ENCODE data around the gene FOXL2. TPM values are rescaled to one million over a fixed set of nuclear protein-coding genes. Genes with fewer than 3 reads are reported as not detected.

The FOXL2 gene
- total and polyA plus RNA-seq, 7 donors, result not detected

DNA sequence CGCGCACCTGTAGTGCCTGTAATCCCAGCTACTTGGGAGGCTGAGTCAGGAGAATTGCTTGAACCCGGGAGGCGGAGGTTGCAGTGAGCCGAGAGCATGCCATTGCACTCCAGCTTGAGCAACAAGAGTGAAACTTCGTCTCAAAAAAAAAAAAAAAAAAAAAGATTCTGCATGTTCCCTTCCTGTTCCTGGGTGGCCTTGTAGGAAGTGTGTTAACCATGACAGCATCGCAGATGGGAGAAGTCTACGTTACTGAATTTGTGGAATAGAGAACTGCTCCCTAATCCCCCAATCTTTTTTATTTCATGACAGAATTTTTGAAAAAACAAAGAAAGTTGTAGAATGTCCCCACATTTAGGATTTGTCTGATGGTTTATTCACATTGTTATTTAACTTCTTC, 45.4 kb downstream of the FOXL2 start:
- TF ChIP-seq EP300 (IDR thresholded peaks at IDR 0.05) (no peak), POLR2A (IDR thresholded peaks at IDR 0.05) (no peak), POLR2AphosphoS5 (IDR thresholded peaks at IDR 0.05) (no peak)
- TF ChIP-seq, protein P1, sequence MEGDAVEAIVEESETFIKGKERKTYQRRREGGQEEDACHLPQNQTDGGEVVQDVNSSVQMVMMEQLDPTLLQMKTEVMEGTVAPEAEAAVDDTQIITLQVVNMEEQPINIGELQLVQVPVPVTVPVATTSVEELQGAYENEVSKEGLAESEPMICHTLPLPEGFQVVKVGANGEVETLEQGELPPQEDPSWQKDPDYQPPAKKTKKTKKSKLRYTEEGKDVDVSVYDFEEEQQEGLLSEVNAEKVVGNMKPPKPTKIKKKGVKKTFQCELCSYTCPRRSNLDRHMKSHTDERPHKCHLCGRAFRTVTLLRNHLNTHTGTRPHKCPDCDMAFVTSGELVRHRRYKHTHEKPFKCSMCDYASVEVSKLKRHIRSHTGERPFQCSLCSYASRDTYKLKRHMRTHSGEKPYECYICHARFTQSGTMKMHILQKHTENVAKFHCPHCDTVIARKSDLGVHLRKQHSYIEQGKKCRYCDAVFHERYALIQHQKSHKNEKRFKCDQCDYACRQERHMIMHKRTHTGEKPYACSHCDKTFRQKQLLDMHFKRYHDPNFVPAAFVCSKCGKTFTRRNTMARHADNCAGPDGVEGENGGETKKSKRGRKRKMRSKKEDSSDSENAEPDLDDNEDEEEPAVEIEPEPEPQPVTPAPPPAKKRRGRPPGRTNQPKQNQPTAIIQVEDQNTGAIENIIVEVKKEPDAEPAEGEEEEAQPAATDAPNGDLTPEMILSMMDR (IDR thresholded peaks at IDR 0.05), result no peak
- Histone ChIP-seq H3K4me1 (no peaks in the 10 kb centered on the region), H3K27ac (no peak overlapping the region), H3K9me3 (no peaks in the 10 kb centered on the region), H3K36me3 (no peaks in the 10 kb centered on the region), H3K4me3 (no peak overlapping the region), H3K27me3 (no peaks in the 10 kb centered on the region)
- intact Hi-C loops (cut with DNase I), result no loop called here
- WGBS, 2 donors, result 63 to 67% methylated on average over 8 of the region's 8 CpGs
- no peak for DNase-seq

DNA sequence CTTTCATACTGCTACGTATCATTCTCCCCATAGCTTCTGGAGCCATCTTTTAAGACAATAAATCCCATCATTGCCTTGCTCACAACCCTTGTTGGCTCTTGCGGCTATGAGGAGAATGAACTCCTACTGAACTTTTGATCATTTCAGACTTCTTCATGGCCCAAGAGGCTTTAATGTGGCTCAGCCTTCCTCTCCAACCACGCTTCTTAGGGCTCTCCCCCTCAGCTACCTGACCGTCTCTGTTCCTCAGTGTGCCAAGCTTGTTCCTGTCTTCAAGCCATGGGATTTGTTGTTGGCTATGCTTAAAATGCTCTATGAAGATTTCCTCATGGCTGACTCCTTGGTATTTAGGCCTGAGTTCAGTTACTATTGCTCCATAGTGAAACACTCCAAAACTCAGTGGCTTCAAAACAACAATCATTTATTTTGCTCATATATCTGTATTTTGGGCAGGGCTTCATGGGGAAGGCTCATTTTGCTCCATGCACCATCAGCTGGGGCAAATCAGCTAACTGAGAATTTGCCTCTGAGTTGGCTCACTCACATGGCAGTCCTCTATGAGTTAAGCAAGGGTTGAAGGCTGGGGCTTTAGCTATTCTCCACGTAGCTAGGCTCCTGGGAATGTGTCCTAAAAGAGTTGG, 47.5 kb downstream of the FOXL2 start:
- WGBS, 2 donors, result 88 to 95% methylated on average over 5 of the region's 5 CpGs
- no peak for DNase-seq
- Histone ChIP-seq H3K27me3 (no peaks in the 10 kb centered on the region), H3K9me3 (no peaks in the 10 kb centered on the region), H3K27ac (no peak overlapping the region), H3K4me1 (no peaks in the 10 kb centered on the region), H3K4me3 (no peak overlapping the region), H3K36me3 (no peaks in the 10 kb centered on the region)
- intact Hi-C loops (cut with DNase I), result no loop called here
- TF ChIP-seq, protein P1 (IDR thresholded peaks at IDR 0.05), result no peak
- TF ChIP-seq POLR2A (IDR thresholded peaks at IDR 0.05) (no peak), POLR2AphosphoS5 (IDR thresholded peaks at IDR 0.05) (no peak), EP300 (IDR thresholded peaks at IDR 0.05) (no peak)

DNA sequence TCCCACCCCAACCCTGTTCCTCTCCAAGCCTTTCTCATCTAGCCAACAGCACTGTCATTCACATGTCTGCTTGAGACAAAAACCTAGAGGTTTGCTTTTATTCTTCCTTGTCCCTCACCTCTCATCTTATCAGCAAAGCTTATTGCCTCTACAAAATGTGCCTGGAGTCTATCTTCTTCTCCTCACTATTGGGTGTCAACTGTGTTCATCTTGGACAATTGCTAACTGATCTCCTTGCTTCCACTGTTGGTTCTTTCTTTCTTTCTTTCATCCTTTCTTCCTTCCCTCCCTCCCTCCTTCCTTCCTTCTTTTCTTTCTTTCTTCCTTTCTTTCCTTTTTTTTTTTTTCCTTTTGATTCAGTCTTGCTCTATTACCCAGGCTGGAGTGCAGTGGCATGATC, 48.2 kb downstream of the FOXL2 start:
- no peak for DNase-seq
- Histone ChIP-seq H3K4me1 (no peaks in the 10 kb centered on the region), H3K9me3 (no peaks in the 10 kb centered on the region), H3K4me3 (no peak overlapping the region), H3K27me3 (no peaks in the 10 kb centered on the region), H3K27ac (no peak overlapping the region), H3K36me3 (no peaks in the 10 kb centered on the region)
- TF ChIP-seq POLR2A (IDR thresholded peaks at IDR 0.05) (no peak), EP300 (IDR thresholded peaks at IDR 0.05) (no peak), POLR2AphosphoS5 (IDR thresholded peaks at IDR 0.05) (no peak)
- TF ChIP-seq, protein P1 (IDR thresholded peaks at IDR 0.05), result no peak
- intact Hi-C loops (cut with DNase I), result no loop called here

DNA sequence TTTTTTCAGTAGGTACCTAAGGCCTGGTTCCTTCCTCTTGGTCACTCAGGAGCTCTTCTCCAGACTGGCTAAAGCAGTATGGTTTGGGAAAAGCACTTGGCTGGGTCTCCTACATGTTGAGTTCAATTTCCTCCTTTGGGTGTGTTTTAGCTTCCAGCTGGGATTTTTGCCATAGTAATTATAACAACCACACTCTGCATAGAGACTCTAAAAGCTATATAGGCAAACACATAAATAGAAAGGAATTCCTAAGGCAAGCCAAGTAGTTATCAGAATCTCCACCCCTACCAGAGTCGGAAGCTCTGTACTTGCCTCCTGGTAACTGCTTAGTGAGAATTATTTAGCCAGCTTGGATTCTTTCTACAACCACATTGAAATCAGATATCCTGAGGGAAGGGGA, 48.6 kb downstream of the FOXL2 start:
- no peaks in the 10 kb centered on the region for H3K4me1 ChIP-seq
- 19 to 51% methylated on average over 1 of the region's 1 CpG for whole genome bisulfite sequencing, 2 donors
- no peaks in the 10 kb centered on the region for H3K36me3 ChIP-seq
- intact Hi-C loops (cut with DNase I), result no loop called here
- no peak overlapping the region for H3K4me3 ChIP-seq
- no peaks in the 10 kb centered on the region for H3K27me3 ChIP-seq
- H3K27ac ChIP-seq, result no peak overlapping the region
- DNase-seq, result no peak
- H3K9me3 ChIP-seq, result no peaks in the 10 kb centered on the region
- no peak for TF ChIP-seq EP300 (IDR thresholded peaks at IDR 0.05)
- TF ChIP-seq, protein P1 (IDR thresholded peaks at IDR 0.05), result no peak
- no peak for TF ChIP-seq POLR2A (IDR thresholded peaks at IDR 0.05)
- TF ChIP-seq POLR2AphosphoS5 (IDR thresholded peaks at IDR 0.05), result no peak

Other genes with a start within 250 kb of the FOXL2 start
- gene PIK3CB, start 112.2 kb downstream of the FOXL2 start, total RNA-seq, result 10 to 100 TPM; 17.4 to 29.5 (median 22.2) TPM
- gene PIK3CB, start 112.2 kb downstream of the FOXL2 start, polyA plus RNA-seq, result 10 to 100 TPM; 18.6 to 28.9 (median 22.0) TPM
- gene FOXL2NB, start 80 bp upstream of the FOXL2 start, total RNA-seq, result not detected
- under 1 TPM in 1 of 3 donors, not detected in 2; under 0.01 TPM for gene FOXL2NB, start 80 bp upstream of the FOXL2 start, polyA plus RNA-seq
- not detected for gene PRR23A, start 59.1 kb upstream of the FOXL2 start, total RNA-seq
- gene PRR23A, start 59.1 kb upstream of the FOXL2 start, polyA plus RNA-seq, result not detected
- not detected for gene PRR23B, start 73.8 kb upstream of the FOXL2 start, total RNA-seq
- not detected for gene PRR23B, start 73.8 kb upstream of the FOXL2 start, polyA plus RNA-seq
- not detected for gene PRR23C, start 97.8 kb upstream of the FOXL2 start, total RNA-seq
- not detected for gene PRR23C, start 97.8 kb upstream of the FOXL2 start, polyA plus RNA-seq